SHP77 treated with DMSO at 0.1 percent for 48 hours (cell line): ENCODE data around the gene PMF1.
"Not testable (repeated sequence)": the region's sequence is repeated elsewhere in the genome, so short reads cannot be mapped to it uniquely, and the experiment has no call there.

Experiments
- DNase-seq: peaks from one replicate; lab custom pipeline; 2025; lab: John Stamatoyannopoulos, UW

The PMF1 gene

GRCh38 chr1:156196445-156196844 lies 16.4 kb upstream of the PMF1 start:
- no peak for DNase-seq

- no peak for DNase-seq
Measured at GRCh38 chr1:156198831-156199349, 13.9 kb upstream of the PMF1 start.

GRCh38 chr1:156200044-156200443 lies 12.8 kb upstream of the PMF1 start:
- DNase-seq: no peak

GRCh38 chr1:156203331-156203730 lies 9.5 kb upstream of the PMF1 start:
- no peak for DNase-seq

GRCh38 chr1:156204686-156205085 lies 8.1 kb upstream of the PMF1 start:
- DNase-seq: no peak

- DNase-seq: no peak
Measured at GRCh38 chr1:156211243-156211642, 1.6 kb upstream of the PMF1 start.

GRCh38 chr1:156212130-156212529 lies 677 bp upstream of the PMF1 start:
- DNase-seq: no peak

- DNase-seq: no peak
Measured at GRCh38 chr1:156213644-156213966, 798 bp downstream of the PMF1 start.

- DNase-seq: peak; percentile 20
Measured at GRCh38 chr1:156214024-156214748, 1.4 kb downstream of the PMF1 start.

GRCh38 chr1:156216361-156217086 lies 3.7 kb downstream of the PMF1 start:
- not testable (repeated sequence) for DNase-seq

GRCh38 chr1:156217871-156218270 lies 5.1 kb downstream of the PMF1 start:
- DNase-seq: no peak

- DNase-seq: no peak
Measured at GRCh38 chr1:156220226-156220625, 7.4 kb downstream of the PMF1 start.

GRCh38 chr1:156221986-156222692 lies 9.3 kb downstream of the PMF1 start:
- no peak for DNase-seq

GRCh38 chr1:156225677-156226014 lies 12.8 kb downstream of the PMF1 start:
- DNase-seq: no peak

- no peak for DNase-seq
Measured at GRCh38 chr1:156226116-156226538, 13.3 kb downstream of the PMF1 start.

- DNase-seq: no peak
Measured at GRCh38 chr1:156226782-156227181, 14.0 kb downstream of the PMF1 start.

GRCh38 chr1:156228501-156228900 lies 15.7 kb downstream of the PMF1 start:
- DNase-seq: no peak

- no peak for DNase-seq
Measured at GRCh38 chr1:156229809-156230472, 17.1 kb downstream of the PMF1 start.

- no peak for DNase-seq
Measured at GRCh38 chr1:156230473-156230837, 17.6 kb downstream of the PMF1 start.

GRCh38 chr1:156232201-156232894 lies 19.5 kb downstream of the PMF1 start:
- DNase-seq: peak; percentile 28

GRCh38 chr1:156233426-156234127 lies 20.8 kb downstream of the PMF1 start:
- no peak for DNase-seq
